Measurements from ENCODE around the gene ATN1. TPM values are rescaled to one million over a fixed set of nuclear protein-coding genes. Genes with fewer than 3 reads are reported as not detected.

ATN1 gene
- total and polyA plus RNA-seq, 9 of the 15 experiments (the other 6 are each of a cell fraction or from before 2014, with no cell fraction given), result 0.15 to 49.8 (median 2.7) TPM

DNA sequence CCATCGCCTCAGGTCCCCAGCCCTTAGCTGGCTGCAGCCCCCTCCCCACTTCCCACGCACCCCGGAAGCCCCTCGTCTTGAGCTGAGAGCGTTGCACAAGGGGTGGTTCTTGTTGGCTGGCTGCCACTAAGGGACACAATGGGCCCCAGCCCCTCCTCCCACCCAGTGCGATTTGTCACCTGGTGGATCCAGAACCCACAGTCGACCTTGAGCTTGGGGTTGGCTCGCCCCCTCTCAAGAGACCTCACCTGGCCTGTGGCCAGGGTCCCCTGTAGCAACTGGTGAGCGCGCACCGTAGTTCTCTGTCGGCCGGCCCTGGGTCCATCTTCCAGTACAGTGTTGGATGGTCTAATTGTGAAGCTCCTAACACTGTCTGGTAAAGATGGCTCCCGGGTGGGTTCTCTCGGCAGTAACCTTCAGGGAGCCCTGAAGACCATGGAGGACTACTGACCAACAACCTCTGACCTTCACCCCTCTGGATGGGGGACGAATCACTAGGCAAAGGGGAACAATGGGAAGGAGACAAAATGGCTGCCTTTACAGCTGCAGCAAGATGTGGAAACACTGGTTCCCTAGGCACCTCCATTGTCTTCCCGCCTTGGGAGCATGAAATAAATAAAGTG, 36.1 kb downstream of the ATN1 start (continued):
- TF ChIP-seq, protein P1, sequence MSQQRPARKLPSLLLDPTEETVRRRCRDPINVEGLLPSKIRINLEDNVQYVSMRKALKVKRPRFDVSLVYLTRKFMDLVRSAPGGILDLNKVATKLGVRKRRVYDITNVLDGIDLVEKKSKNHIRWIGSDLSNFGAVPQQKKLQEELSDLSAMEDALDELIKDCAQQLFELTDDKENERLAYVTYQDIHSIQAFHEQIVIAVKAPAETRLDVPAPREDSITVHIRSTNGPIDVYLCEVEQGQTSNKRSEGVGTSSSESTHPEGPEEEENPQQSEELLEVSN (IDR thresholded peaks at IDR 0.05; ENCODE audit: borderline replicate concordance in 1 of 2, extremely low read depth in 1 of 2, insufficient read depth in 1 of 2, insufficient read length in 1 of 2, low read depth in 1 of 2, low read length in 1 of 2, poor library complexity in 1 of 2, severe bottlenecking in 1 of 2), result peak in 1 of 2 experiments; percentile 21
- TF ChIP-seq ARHGAP35 (IDR thresholded peaks at IDR 0.05; ENCODE audit: partially characterized antibody) (no peak), RBM34 (IDR thresholded peaks at IDR 0.05; ENCODE audit: borderline replicate concordance, insufficient read depth, low read length) (no peak), GMEB1 (CRISPR knock-in tag; IDR thresholded peaks at IDR 0.05) (no peak), MAFF (IDR thresholded peaks at IDR 0.05; ENCODE audit: low read length) (no peak), TGIF2 (CRISPR knock-in tag; IDR thresholded peaks at IDR 0.05) (no peak), ATF2 (CRISPR knock-in tag; IDR thresholded peaks at IDR 0.05) (no peak), KDM1A (IDR thresholded peaks at IDR 0.05) (no peak), ARID3A (IDR thresholded peaks at IDR 0.05; ENCODE audit: borderline replicate concordance, low read depth, low read length) (no peak), ZNF449 (CRISPR knock-in tag; IDR thresholded peaks at IDR 0.05) (no peak), JUN (IDR thresholded peaks at IDR 0.05; ENCODE audit: borderline replicate concordance, low read depth, low read length) (no peak), JUN (CRISPR knock-in tag; IDR thresholded peaks at IDR 0.05; ENCODE audit: borderline replicate concordance) (no peak), ZNF311 (CRISPR knock-in tag; IDR thresholded peaks at IDR 0.05) (peak; percentile 69), PML (IDR thresholded peaks at IDR 0.05; ENCODE audit: low read length) (no peak), ZSCAN29 (IDR thresholded peaks at IDR 0.05) (no peak), NFRKB (IDR thresholded peaks at IDR 0.05; ENCODE audit: low read depth) (no peak)
- TF ChIP-seq, protein P2, sequence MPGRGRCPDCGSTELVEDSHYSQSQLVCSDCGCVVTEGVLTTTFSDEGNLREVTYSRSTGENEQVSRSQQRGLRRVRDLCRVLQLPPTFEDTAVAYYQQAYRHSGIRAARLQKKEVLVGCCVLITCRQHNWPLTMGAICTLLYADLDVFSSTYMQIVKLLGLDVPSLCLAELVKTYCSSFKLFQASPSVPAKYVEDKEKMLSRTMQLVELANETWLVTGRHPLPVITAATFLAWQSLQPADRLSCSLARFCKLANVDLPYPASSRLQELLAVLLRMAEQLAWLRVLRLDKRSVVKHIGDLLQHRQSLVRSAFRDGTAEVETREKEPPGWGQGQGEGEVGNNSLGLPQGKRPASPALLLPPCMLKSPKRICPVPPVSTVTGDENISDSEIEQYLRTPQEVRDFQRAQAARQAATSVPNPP (IDR thresholded peaks at IDR 0.05; ENCODE audit: borderline replicate concordance, insufficient read depth, insufficient read length), result no peak
- TF ChIP-seq, protein P3, sequence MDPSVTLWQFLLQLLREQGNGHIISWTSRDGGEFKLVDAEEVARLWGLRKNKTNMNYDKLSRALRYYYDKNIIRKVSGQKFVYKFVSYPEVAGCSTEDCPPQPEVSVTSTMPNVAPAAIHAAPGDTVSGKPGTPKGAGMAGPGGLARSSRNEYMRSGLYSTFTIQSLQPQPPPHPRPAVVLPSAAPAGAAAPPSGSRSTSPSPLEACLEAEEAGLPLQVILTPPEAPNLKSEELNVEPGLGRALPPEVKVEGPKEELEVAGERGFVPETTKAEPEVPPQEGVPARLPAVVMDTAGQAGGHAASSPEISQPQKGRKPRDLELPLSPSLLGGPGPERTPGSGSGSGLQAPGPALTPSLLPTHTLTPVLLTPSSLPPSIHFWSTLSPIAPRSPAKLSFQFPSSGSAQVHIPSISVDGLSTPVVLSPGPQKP (CRISPR knock-in tag; IDR thresholded peaks at IDR 0.05), result no peak

Measured in K562 (cell line).